H1 (cell line): ENCODE data around the gene CHN2. TPM values are rescaled to one million over a fixed set of nuclear protein-coding genes. Genes with fewer than 3 reads are reported as not detected.

Source experiments
- BACH1 ChIP-seq: IDR thresholded peaks from 2 replicates; pipeline ENCODE4 v1.6.1; 2012; ENCODE audit warnings: low read length, improper control_type of control experiment
- BRCA1 ChIP-seq: IDR thresholded peaks from 2 replicates; pipeline ENCODE4 v1.6.1; 2012; ENCODE audit warnings: low read depth, low read length, improper control_type of control experiment
- CHD7 ChIP-seq: fragments of 300-600 bp; sonication (generic); IDR thresholded peaks from 2 replicates; pipeline ENCODE4 v1.7.1; 2012; ENCODE audit warnings: low read length, moderate library complexity, mild to moderate bottlenecking, inconsistent platforms; ENCODE audit not compliant: insufficient replicate concordance
- NANOG ChIP-seq: IDR thresholded peaks from 2 replicates; pipeline ENCODE4 v1.6.1; 2011; ENCODE audit warnings: low read length, low read depth, mild to moderate bottlenecking, inconsistent platforms; ENCODE audit not compliant: insufficient read depth, poor library complexity, severe bottlenecking
- NRF1 ChIP-seq: IDR thresholded peaks from 2 replicates; pipeline ENCODE4 v1.6.1; 2011; ENCODE audit warnings: mild to moderate bottlenecking, low read depth, low read length, improper control_type of control experiment
- polyA plus RNA-seq, 7 experiments: library from polyadenylated mRNA; depleted of rRNA in 3 of 7; stranded (reverse) in 5 of 7; unstranded in 2 of 7; fragments of >200 nt in 5 of 7; fragments of 200-250 nt in 2 of 7; gene quantifications; 1 replicate in 5 of 7; 2 replicates in 1 of 7; 4 replicates in 1 of 7; pipeline versions ENCODE4 v1.2.1 to v1.2.3, GENCODE V29; 2011 to 2013; ENCODE audit warnings: missing spikeins in 2 of 7, mixed read lengths in 2 of 7
- total RNA-seq: library from RNA; stranded (reverse); fragmentation: NEBNext Ultra II Directional; extraction: Animal tissue kit (Norgen Biotek cat#: 25700); gene quantifications from 2 replicates; pipeline ENCODE4 v1.2.1, GENCODE V29; 2021

CHN2 gene
- total and polyA plus RNA-seq, 2 of the 8 experiments (the other 6 are each of a cell fraction or from before 2014, with no cell fraction given) = 2.9 to 4.8 TPM

- peak; percentile 40 for TF ChIP-seq CHD7
- peak; percentile 2 for TF ChIP-seq NANOG
- TF ChIP-seq BRCA1 = no peak
- TF ChIP-seq NRF1 = no peak
- TF ChIP-seq BACH1 = no peak
Measured at GRCh38 chr7:29296421-29296820, 101.8 kb downstream of the CHN2 start (continued).
